NCI-H82 (cell line): Measurements from ENCODE around the gene PCDH12.

Source experiments
- DNase-seq: peaks from one replicate; lab custom pipeline; 2025; lab: John Stamatoyannopoulos, UW

The PCDH12 gene

DNA sequence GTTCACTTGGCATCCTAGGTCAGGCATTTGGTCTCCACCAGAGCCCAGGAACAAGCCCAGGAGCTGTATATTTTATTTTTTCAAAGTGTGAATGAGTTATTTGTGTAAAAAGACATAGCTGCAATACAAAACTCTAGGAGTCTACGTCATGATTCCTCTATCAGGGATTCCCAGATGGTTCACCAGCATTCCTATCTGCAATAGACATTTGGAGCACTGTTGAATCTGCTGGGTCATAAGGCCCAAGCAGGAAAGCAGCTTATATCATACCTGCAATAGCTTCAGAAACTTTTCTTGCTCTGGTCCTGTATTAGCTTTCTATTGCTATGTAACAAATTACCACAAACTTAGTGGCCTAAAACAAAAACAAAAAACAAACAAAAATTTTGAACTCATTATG, 51.0 kb downstream of the PCDH12 start:
- no peak for DNase-seq

DNA sequence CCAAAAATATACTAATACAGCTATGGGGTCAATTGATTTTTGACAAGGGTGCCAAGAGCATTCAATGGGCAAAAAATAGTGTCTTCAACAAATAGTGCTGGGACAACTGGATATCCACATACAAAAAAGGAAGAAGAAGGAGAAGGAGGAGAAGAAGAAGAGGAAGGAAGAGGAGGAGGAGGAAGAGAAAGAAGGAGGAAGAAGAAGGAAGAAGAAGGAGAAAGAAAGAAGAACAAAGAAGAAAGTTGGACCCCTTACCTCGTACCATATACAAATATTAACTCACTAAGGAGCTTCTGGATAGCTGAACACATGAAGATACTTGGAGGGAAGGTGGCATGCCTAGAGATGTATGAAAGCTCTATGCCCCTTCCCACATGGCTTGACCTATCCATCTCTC, 51.5 kb downstream of the PCDH12 start:
- no peak for DNase-seq

- no peak for DNase-seq
Observed at GRCh38 chr5:141904551-141904950, 53.5 kb downstream of the PCDH12 start.

DNA sequence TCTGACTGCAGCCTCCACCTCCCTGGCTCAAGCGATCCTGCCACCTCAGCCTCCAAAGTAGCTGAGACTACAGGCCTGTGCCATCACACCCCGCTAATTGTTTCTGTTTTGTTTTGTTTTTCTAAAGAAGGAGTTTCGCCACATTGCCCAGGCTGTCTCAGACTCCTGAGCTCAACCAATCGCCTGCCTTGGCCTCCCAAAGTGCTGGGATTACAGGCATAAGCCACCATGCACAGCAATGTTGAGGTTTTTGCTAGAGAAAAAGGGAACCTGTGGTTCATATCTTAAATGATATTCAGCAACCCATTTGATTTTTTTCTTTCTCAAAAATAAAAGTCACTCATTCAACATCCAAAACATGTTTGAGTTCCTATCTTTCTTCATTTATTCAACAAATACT, 54.7 kb downstream of the PCDH12 start:
- DNase-seq = no peak

DNA sequence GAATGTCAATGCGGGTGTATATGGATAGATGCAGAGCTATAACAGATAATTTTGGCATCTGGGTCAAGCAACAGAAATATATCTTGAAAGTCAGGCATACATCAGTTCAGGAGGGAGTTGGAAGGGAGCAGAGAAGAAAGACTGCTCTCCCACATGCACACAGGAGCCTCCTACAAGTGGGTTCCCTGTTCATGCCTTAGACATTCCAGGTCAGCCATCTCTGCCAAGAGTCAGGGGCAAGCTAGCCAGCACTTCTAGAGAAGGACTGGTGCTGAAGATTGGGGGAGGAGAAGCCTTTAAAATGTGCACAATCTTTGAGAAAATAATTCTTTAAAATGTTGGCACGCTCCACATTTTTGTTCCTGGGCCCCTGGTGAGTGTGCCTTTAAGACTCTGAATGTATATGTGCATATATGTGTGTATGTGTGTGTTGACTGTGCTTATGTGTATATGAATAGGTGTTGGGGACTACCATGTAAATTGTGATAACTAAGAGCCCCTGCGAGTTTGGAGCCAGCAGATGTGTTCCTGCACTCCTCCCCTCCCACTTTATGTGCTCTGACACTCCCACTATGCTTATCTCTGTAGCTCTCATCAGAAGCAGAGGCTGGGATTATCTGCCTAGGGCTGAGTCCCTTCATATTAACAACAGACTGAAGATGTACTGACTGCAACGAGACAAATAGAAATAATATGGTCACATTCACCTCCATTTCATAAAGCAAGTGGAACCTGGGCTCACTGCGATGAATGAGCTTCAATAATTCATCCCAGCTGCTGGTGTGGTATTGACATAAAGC, 55.8 kb downstream of the PCDH12 start:
- DNase-seq = peak; percentile 40

DNA sequence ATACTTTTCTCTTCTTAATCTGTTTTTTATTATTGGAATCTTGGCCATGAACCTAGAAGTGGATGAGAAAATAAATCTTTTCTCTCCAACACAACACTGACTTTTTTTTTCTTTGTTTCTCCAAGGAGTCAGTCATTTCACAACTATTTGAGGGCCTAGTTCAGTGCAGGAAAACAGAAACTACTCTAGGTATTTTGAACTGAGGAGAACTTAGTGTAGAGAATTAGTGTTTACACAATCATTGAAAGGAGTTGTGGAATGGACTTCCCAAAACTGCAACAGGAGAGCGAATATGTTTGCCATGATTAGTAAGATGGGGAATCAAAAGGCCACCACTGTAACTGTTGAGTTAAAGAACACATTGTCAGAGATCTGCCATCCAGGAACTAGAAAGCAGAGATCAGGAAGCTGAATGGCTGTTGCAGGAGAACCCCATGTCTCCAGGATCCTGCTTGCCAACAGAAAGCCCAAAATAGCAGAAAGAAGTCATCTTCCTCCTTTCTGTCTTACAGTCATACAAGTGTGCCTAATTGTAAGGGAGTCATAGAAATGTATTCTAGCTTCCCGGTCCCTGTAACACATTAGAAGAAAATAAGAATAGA, 59.5 kb downstream of the PCDH12 start:
- DNase-seq = no peak

GRCh38 chr5:141897425-141897824, 60.6 kb downstream of the PCDH12 start:
- no peak for DNase-seq
